GM18517 (cell line): ENCODE measurements around the gene TGFB1.

Experiments
- ATAC-seq: cut with Tn5 transposase; IDR thresholded peaks from one replicate; pipeline ENCODE4 v1.9.1; 2021; ENCODE audit warnings: mild to moderate bottlenecking, moderate library complexity; ENCODE audit not compliant: unreplicated experiment

TGFB1 gene

DNA sequence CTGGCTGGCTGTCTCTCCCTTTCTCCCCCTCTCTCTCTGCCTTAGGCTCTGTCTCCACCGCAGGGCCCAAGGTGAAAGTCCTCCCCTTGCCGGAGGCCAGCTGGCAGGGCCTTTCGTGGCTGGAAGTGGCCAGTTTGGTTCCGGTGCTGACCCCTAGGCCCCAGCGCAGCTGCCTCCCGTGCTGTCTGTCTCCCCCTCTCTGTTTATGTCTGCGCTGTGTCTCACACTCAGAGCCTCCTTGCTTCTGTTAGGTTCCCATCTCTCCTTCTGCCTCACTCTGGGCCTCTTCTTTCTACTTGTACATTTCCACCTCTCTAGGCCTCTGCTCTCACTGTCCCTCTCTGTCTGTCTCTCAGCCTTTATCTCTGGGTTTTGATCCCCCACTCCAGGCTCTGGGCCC is 30.7 kb downstream of the TGFB1 start:
- no peak for ATAC-seq

GRCh38 chr19:41322451-41322850 is 31.3 kb downstream of the TGFB1 start:
- no peak for ATAC-seq

DNA sequence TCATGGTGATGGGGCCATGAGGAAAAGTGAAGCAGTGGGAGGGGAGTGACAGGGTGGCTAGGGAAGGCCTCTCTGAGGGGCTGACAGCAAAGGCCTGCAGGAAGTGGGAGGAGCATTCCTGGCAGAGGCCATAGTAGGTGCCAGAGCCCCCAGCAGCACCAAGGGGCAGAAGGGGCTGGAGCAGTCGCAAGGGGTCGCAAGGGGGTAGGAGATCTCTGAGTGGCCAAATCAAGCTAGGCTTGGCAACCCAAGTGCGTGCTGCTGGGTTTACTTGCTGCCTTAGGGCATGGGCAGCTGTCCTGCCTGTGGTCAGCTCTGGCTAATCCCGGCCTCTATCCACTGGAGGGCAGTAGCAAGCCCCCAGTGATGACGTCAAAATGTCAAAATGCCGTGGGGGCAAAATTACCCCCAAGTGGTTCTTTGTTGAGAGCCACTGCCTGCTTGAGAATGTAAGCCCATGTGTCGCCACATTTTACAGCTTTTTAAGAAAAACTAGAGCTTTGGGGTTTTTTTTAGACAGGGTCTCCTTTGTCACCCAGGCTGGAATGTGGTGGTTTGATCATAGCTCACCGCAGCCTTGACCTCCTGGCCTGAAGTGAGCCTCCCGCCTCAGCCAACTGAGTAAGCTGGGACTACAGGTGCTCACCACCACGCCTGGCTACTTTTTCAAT is 32.0 kb downstream of the TGFB1 start:
- no peak for ATAC-seq

- ATAC-seq, result no peak
Observed at GRCh38 chr19:41321204-41321599, 32.5 kb downstream of the TGFB1 start.

- ATAC-seq, result no peak
Observed at GRCh38 chr19:41320568-41320967, 33.2 kb downstream of the TGFB1 start.

DNA sequence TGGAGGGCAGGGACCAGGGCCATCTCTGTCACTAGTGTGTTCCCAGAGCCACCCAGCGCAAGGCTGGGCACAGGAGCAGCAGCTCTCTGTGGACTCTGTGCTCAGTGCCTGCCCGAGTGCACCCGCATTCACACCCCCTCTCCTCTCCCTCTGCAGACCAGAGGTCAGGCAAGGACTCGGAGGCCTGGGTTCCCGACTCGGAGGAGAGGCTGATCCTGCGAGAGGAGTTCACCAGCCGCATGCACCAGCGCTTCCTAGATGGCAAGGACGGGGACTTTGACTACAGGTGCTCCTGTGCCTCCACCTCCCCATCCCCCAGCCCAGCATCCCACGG is 33.6 kb downstream of the TGFB1 start:
- no peak for ATAC-seq

DNA sequence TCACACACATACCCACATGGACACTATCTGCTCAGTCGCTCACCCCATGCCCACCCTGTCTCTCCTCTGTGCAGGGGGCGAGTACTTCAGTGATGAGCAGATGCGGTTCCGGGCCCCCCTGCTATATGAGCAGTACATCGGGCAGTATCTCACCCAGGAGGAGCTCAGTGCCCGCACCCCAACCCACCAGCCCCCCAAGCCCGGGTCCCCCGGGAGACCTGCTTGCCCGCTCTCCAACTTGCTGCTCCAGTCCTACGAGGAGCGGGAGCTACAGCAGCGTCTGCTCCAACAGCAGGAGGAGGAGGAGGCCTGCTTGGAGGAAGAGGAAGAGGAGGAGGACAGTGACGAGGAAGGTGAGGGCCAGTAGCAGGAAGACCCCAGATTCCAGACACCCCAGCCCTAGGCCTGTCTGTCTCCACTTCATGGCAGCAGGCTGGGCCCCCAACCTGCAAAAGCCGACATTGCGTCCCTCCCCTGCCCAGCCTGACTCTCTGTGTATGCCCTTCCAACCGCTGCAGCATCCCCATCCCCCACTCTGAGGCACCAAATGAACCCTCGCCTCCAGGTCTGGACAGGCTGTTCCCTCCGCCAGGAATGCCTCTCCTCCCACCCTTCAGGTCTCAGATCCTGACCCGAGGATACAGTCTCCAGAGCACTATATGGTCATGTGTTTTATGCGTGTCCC is 34.1 kb downstream of the TGFB1 start:
- ATAC-seq, result no peak

DNA sequence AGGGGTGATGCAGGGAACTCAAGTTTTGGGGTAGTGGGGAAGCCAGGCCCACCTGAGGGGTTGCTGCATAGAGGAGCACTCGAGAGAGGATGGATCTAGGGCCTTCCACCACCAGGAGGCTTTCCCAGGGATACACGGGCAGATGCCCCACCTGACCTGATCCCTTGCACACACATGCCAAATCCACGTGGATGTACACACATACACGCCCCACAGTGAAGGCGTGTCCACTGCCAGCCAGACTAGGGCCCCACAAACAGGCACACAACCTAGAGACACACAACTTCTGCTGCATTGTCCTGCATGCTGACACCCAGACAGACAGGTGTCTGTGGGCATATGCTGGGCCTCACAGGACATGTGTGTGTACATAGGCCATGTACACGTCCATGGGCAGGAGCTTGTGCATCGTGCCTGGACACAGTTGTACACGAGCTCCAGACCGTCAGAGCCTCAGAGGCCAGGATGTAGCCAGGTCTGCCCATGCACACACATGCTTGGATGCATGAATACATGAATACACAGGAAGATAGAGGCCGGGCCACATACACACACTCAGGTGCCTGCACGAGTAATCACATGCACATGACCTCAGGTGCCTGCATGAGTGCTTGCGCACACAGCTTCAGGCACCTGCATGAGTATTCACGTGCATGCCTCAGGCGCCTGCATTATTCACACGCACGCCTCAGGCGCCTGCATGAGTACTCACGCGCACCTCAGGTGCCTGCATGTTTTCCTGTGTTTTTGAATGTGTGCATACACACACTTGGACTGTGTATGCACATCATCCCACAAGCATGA is 34.8 kb downstream of the TGFB1 start:
- ATAC-seq, result no peak

- ATAC-seq, result no peak
Observed at GRCh38 chr19:41316306-41316920, 37.3 kb downstream of the TGFB1 start.

- no peak for ATAC-seq
Observed at GRCh38 chr19:41311613-41312012, 42.1 kb downstream of the TGFB1 start.

DNA sequence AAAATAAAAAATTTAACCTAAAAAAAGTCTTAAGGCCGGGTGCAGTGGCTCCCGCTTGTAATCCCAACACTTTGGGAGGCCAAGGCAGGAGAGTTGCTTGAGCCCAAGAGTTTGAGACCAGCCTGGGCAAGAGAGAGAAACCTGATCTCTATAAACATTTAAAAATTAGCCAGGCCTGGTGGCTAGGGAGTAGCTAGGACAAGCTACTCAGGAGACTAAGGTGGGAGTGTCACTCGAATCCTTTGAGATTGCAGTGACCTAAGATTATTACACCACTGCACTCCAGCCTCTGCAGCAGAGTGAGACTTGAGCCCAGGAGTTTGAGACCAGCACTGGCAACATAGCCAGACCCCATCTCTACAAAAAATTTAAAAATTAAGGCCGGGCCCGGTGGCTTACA is 42.6 kb downstream of the TGFB1 start:
- no peak for ATAC-seq

DNA sequence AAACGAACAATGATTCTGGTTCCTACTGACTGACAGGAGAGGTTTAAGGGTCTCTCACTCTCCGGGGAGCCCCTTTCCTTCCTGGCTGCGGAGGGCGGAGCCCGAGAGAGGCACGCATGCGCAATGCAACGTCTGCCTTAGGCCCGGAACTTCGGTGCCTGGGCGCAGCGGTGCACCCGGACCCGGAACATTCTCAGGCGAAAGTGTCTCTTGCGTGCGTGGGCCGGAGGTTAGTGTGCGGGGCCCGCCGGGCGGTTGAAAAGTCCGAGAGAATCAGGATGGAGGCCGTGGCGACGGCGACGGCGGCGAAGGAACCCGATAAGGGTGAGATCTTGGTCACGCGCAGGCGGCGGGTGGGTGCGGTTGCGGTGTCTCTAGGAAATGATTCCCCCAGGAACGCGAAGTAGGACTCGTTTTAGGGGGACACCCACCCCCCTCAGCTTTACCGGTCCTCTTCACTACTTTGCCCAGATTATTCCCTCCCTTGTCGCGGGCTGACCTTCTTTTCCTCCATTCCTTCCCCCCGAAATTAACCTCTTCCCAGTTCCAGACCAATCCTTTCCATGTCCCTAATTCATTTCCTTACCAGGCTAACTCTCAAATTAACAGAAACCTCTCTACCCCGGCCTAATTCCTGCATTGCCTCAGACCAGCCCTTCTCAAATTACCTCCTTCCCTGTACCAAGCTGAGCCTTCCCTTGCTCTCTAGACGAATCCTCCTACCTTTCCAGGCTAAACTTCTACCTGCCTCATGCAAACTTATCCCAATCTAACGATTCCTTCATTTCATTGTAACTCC is 43.5 kb downstream of the TGFB1 start, which contains the start of gene CCDC97:
TSS of gene CCDC97 (plus strand) at position 140 of the 799 bp plus-strand sequence. CDS start at position 279, 139 bp downstream.
- peak; percentile 64 for ATAC-seq

GRCh38 chr19:41309180-41310032 is 44.3 kb downstream of the TGFB1 start:
- no peak for ATAC-seq

GRCh38 chr19:41308450-41309179 is 45.1 kb downstream of the TGFB1 start:
- no peak for ATAC-seq

- no peak for ATAC-seq
Observed at GRCh38 chr19:41307954-41308449, 45.7 kb downstream of the TGFB1 start.

DNA sequence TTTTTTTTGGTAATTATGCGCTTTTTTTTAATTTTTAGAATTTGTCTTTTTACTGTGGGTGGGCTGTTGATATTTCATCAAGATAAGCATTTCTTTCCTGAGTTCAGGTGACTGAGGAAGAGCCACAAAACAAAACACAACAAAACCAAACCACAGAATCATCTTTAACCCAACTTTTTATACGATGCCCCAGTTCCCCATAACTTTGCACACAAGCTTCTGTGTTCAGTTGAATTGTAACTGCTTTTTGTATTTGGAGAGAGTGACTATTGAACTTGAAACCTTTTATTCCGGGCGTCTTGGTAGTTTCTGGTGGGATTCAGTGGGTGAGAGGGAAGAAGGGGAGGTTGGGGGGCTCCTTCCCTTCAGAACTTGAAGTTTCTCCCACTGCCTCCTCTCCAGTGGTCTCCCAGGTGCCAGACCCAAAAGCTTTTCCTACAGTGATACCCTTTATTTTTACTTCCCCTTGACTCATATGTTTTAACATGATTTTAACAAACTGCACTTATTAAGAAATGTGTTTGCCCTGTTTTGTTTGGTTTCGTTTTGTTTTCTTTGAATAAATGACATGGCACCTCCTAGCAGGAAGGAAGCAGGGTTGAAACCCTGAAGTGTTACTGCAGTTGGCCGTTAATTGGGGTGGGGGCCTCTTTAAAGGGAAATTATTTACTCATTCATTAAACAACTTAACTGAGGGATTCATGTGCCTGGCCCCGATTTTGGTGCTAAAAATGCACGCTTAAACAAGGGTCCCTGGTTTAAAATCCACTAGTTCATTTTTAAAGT is 46.4 kb downstream of the TGFB1 start:
- no peak for ATAC-seq

DNA sequence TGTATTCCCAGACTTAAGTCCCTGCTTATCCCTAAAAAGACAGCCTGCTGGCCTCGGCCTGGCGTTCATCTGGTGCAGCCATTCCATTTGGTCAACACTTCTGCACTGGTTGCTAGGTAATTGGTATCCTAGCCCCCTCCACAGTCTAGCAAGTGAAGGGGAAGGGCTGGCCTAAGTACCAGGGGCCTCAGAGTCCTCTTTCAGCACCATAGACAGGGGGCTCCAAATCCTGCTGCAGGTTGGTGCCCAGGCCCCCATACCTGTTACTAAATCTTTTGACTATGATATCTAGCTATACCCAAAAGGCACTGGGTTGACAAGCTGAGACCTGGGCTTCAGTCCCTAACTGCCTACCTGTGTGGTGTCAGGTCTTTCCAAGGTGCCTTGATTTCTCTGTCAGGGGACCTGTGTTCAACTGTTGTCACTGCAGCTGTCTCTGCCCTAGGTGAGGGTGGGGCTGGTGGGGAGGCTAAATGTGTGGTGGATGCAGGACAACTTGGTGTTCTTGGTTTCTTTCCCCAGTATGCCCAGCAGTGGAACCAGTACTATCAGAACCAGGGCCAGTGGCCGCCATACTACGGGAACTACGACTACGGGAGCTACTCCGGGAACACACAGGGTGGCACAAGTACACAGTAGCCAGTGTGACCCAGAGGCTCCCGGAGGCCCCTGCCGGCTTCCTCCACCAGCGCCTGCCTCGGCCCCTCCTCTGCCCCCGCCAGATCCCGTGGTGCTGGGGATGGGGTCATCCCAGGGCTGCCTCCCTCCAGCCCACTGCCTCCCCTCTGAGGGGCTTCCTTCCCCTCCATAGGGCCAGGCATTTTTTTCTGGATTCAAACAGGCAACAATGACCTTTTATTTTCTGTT is 47.6 kb downstream of the TGFB1 start:
- ATAC-seq, result no peak
